ENCODE data around the gene CORT.

The CORT gene

DNA sequence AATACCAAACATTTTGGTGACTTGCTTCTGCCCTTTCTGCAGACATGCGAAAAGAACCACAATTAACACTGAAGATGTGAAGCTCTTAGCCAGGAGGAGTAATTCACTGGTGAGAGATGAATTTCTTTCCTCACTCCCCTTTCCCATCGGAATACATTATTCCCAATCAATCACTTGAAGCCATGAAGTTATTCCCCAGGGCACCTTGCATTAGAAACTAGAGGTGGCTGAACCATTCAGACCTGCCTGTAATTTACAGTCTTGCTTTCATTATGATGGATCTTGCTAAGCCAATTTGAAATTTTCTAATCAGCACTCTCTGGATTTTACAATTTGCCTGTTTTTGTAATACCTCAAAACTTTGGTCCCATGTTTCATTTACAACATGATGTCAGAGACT is 9.5 kb upstream of the CORT start:
- H3K4me3 ChIP-seq (ENCODE audit: low read depth, low read length) = no peak overlapping the region
- DNase-seq (ENCODE audit: low read depth) = no peak

DNA sequence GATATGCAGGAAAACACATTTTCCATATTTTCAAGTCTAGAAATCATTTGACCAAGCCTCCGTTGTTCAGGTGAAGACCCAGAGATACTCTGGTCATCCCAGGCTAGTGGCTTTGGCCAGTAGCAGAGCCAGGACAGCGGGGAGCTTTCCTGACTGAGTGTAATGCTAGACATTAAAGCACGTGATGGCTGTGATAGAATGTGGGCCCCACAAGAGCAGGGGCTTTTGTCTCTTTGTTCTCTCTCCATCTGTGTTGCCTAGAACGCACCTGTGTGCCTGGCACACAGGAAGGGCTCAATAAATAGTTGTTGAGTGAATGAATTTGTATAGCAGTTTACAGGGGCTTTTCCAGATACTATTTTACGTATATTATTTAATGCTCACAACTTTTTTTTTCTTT is 9.0 kb upstream of the CORT start:
- no peak for DNase-seq (ENCODE audit: low read depth)
- no peak overlapping the region for H3K4me3 ChIP-seq (ENCODE audit: low read depth, low read length)
- TF ChIP-seq, protein P1, sequence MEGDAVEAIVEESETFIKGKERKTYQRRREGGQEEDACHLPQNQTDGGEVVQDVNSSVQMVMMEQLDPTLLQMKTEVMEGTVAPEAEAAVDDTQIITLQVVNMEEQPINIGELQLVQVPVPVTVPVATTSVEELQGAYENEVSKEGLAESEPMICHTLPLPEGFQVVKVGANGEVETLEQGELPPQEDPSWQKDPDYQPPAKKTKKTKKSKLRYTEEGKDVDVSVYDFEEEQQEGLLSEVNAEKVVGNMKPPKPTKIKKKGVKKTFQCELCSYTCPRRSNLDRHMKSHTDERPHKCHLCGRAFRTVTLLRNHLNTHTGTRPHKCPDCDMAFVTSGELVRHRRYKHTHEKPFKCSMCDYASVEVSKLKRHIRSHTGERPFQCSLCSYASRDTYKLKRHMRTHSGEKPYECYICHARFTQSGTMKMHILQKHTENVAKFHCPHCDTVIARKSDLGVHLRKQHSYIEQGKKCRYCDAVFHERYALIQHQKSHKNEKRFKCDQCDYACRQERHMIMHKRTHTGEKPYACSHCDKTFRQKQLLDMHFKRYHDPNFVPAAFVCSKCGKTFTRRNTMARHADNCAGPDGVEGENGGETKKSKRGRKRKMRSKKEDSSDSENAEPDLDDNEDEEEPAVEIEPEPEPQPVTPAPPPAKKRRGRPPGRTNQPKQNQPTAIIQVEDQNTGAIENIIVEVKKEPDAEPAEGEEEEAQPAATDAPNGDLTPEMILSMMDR (IDR thresholded peaks at IDR 0.05; ENCODE audit: control insufficient read depth, extremely low read depth, insufficient read depth) = no peak

More for the DNA sequence above, 9.5 kb upstream of the CORT start:
- TF ChIP-seq, protein P1 (IDR thresholded peaks at IDR 0.05; ENCODE audit: control insufficient read depth, extremely low read depth, insufficient read depth) = no peak

DNA sequence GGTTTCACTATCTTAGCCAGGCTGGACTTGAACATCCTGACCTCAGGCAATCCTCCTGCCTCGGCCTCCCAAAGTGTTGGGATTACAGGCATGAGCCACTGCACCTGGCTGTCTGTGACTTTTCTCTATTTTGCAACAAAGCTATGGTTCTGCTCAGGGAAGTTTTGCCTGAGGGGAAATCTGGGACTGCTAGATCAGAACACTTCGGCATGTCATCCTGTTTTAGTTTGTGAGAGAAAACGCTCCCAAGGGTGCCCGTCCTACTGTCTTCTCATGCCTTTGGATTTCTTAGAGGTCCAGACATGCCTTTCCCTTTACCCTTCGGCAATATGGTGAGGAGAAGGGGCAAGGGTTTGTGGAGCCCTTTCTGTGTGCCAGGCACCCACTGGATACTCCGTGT is 5.6 kb upstream of the CORT start:
- TF ChIP-seq, protein P1 (IDR thresholded peaks at IDR 0.05; ENCODE audit: control insufficient read depth, extremely low read depth, insufficient read depth) = no peak
- no peak for DNase-seq (ENCODE audit: low read depth)
- no peak overlapping the region for H3K4me3 ChIP-seq (ENCODE audit: low read depth, low read length)

DNA sequence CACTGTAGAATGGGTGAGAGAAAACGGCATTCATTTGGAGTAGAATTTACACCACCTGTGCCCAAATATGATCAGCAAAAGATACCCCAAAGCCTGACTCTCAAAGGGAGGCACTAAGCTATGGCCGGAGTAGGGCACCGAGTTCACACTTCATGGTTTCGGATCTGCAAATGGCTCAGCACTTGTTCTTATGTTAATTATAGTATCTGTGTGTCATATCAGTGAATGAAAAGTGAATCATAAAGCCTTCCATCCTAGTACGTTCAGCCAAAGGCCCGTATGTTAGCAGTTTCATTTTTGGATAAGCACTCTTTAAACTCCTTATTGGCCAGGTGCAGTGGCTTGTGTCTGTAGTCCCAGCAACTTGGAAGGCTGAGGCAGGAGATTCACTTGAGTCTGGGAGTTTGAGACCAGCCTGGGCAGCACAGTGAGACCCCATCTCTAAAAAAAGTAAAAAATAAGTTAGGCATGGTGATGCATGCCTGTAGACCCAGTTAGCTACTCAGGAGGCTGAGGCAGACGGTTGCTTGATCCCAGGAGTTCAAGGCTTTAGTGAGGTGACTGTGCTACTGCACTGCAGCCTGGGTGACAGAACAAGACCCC is 4.9 kb upstream of the CORT start:
- TF ChIP-seq, protein P1 (IDR thresholded peaks at IDR 0.05; ENCODE audit: control insufficient read depth, extremely low read depth, insufficient read depth) = no peak
- no peak overlapping the region for H3K4me3 ChIP-seq (ENCODE audit: low read depth, low read length)
- DNase-seq (ENCODE audit: low read depth) = no peak

DNA sequence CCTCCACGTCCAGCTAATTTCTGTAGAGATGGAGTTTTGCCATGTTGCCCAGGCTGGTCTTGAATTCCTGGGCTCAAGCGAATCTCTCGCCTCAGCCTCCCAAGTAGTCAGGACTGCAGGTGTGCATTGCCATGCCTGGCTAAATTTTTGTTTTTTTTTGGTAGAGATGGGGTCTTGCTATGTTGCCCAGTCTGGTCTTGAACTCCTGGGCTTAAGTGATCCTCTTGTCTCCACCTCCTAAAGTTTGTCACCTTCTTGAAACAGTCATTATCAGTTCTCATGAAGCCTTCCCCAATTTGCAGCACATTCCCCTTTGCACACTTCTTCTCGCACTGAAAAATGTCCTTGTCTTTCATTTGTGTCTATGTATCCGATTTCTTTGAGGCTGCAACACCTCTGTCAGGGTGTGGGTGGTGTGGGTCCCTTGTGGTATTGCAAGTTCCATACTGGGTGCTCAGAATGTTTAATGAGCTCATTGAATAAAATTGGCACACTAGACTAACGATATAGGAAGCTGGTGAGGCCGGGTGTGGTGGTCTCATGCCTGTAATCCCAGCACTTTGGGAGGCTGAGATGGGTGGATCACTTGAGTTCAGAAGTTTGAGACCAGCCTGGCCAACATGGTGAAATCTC is 2.9 kb upstream of the CORT start:
- TF ChIP-seq, protein P1 (IDR thresholded peaks at IDR 0.05; ENCODE audit: control insufficient read depth, extremely low read depth, insufficient read depth) = no peak
- no peak overlapping the region for H3K4me3 ChIP-seq (ENCODE audit: low read depth, low read length)
- no peak for DNase-seq (ENCODE audit: low read depth)

DNA sequence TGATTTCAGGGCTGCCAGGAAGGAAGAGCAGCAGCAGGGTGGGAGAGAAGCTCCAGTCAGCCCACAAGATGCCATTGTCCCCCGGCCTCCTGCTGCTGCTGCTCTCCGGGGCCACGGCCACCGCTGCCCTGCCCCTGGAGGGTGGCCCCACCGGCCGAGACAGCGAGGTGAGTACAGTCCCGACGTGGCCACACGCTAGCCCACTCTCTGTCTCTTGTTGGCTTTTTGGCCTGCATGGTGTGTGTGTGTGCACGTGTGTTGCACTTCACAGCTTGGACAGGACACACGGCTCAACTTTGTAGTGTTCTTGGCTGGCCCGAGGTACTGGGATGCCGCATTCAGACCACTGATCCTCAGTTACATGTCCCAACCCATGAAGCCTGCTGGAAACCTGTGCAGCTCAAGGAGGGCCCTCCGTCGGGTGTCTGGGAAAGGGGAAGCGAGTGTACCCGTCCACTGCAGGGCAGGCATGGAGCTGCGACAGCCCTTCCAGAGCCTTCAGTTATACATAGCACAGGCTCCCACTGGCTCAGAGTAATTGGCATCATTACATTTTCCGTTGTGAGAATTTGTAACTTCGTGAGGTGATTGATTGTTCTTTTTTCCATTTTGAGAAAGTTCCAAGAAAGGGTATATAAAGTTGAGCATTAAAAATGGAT is 454 bp downstream of the CORT start:
- DNase-seq (ENCODE audit: low read depth) = no peak
- H3K4me3 ChIP-seq (ENCODE audit: low read depth, low read length) = no peak overlapping the region
- TF ChIP-seq, protein P1 (IDR thresholded peaks at IDR 0.05; ENCODE audit: control insufficient read depth, extremely low read depth, insufficient read depth) = no peak

Data from LNCaP clone FGC (cell line).